GM23248 (cell line): Measurements from ENCODE around the gene PGAP3.

ENCODE experiments used
- EZH2 ChIP-seq: fragments of 200-600 bp; sonication (generic); IDR thresholded peaks from 2 replicates; pipeline ENCODE4 v1.6.1; 2018; ENCODE audit warnings: antibody characterized with exemption, mild to moderate bottlenecking; ENCODE audit not compliant: insufficient read depth, poor library complexity, severe bottlenecking
- EZH2phosphoT487 ChIP-seq: fragments of 200-600 bp; sonication (generic); IDR thresholded peaks from 2 replicates; pipeline ENCODE4 v1.6.1; 2018; ENCODE audit warnings: antibody characterized with exemption, moderate library complexity, mild to moderate bottlenecking, low read depth; ENCODE audit not compliant: insufficient read depth

GRCh38 chr17:39651923-39652586 is 35.8 kb downstream of the PGAP3 start:
- TF ChIP-seq EZH2 (no peak), EZH2phosphoT487 (no peak)
